Measurements from ENCODE around the gene SEC23A.
"Not testable (repeated sequence)": the region's sequence is repeated elsewhere in the genome, so short reads cannot be mapped to it uniquely, and the experiment has no call there.

SEC23A gene

GRCh38 chr14:39028620-39029019 lies 74.4 kb downstream of the SEC23A start:
- DNase-seq = no peak

GRCh38 chr14:39025810-39026627 lies 77.0 kb downstream of the SEC23A start:
- no peak for DNase-seq

- DNase-seq = no peak
These were observed 77.7 kb downstream of the SEC23A start for GRCh38 chr14:39025250-39025809.

GRCh38 chr14:39023939-39024871 lies 78.8 kb downstream of the SEC23A start:
- peak; percentile 36 for DNase-seq

GRCh38 chr14:39017096-39018016 lies 85.7 kb downstream of the SEC23A start:
- DNase-seq = peak; percentile 60

GRCh38 chr14:39016733-39017095 lies 86.3 kb downstream of the SEC23A start:
- peak; percentile 38 for DNase-seq

- DNase-seq = no peak
These were observed 87.0 kb downstream of the SEC23A start for GRCh38 chr14:39015964-39016577.

- peak; percentile 47 for DNase-seq
These were observed 87.6 kb downstream of the SEC23A start for GRCh38 chr14:39015360-39015961.

- DNase-seq = no peak
These were observed 88.6 kb downstream of the SEC23A start for GRCh38 chr14:39014460-39014859.

- DNase-seq = not testable (repeated sequence)
These were observed 94.1 kb downstream of the SEC23A start for GRCh38 chr14:39008965-39009364.

GRCh38 chr14:39006721-39007410 lies 96.2 kb downstream of the SEC23A start:
- DNase-seq = no peak

- DNase-seq = no peak
These were observed 97.8 kb downstream of the SEC23A start for GRCh38 chr14:39005044-39005880.

GRCh38 chr14:38999949-39000348 lies 103.1 kb downstream of the SEC23A start:
- no peak for DNase-seq

- no peak for DNase-seq
These were observed 108.3 kb downstream of the SEC23A start for GRCh38 chr14:38994731-38995130.

GRCh38 chr14:38993981-38994380 lies 109.1 kb downstream of the SEC23A start:
- no peak for DNase-seq

- no peak for DNase-seq
These were observed 110.8 kb downstream of the SEC23A start for GRCh38 chr14:38992067-38992844.

- no peak for DNase-seq
These were observed 111.7 kb downstream of the SEC23A start for GRCh38 chr14:38991299-38991698.

GRCh38 chr14:38989922-38990546 lies 113.0 kb downstream of the SEC23A start:
- DNase-seq = no peak

GRCh38 chr14:38987781-38988180 lies 115.3 kb downstream of the SEC23A start:
- DNase-seq = no peak
